Endodermal cell (in vitro differentiated cells): Measurements from ENCODE around the gene NPR1. TPM values are rescaled to one million over a fixed set of nuclear protein-coding genes. Genes with fewer than 3 reads are reported as not detected.
A peak's percentile ranks its signal among the peaks of the same experiment; 100 is the strongest.

Experiments used
- DNase-seq: peaks from one replicate; pipeline ENCODE4 v3.0.0-alpha.2; 2017
- H3K27ac ChIP-seq: 2 replicates; pipeline ENCODE4 v1.5.1; 2013; ENCODE audit warnings: mild to moderate bottlenecking, low read depth, low read length, moderate library complexity
- H3K27me3 ChIP-seq: 2 replicates; pipeline ENCODE4 v1.6.1; 2013; ENCODE audit warnings: mild to moderate bottlenecking, low read length, moderate library complexity; ENCODE audit not compliant: insufficient read depth, control insufficient read depth, poor library complexity, severe bottlenecking
- H3K36me3 ChIP-seq: 2 replicates; pipeline ENCODE4 v1.7.0; 2013; ENCODE audit warnings: mild to moderate bottlenecking, low read length, moderate library complexity; ENCODE audit not compliant: control insufficient read depth, insufficient read depth
- H3K4me1 ChIP-seq: one replicate; pipeline ENCODE4 v1.7.0; 2013; ENCODE audit warnings: low read length; ENCODE audit not compliant: control insufficient read depth, insufficient read depth
- H3K4me3 ChIP-seq: 2 replicates; pipeline ENCODE4 v1.5.1; 2013; ENCODE audit warnings: mild to moderate bottlenecking, low read length, moderate library complexity
- H3K9ac ChIP-seq: 2 replicates; pipeline ENCODE4 v1.6.1; 2013; ENCODE audit warnings: mild to moderate bottlenecking, low read length, moderate library complexity; ENCODE audit not compliant: poor library complexity, severe bottlenecking; ENCODE audit errors: extremely low read depth
- H3K9me3 ChIP-seq: 2 replicates; pipeline ENCODE4 v1.6.1; 2013; ENCODE audit warnings: mild to moderate bottlenecking, low read length, moderate library complexity; ENCODE audit not compliant: control insufficient read depth
- H3K27ac Mint-ChIP-seq: 2 replicates; pipeline ENCODE4 v1.8.0; 2020; ENCODE audit warnings: mixed read lengths
- H3K27me3 Mint-ChIP-seq: 2 replicates; pipeline ENCODE4 v1.8.0; 2021; ENCODE audit warnings: mild to moderate bottlenecking, mixed read lengths; ENCODE audit not compliant: insufficient read depth
- H3K36me3 Mint-ChIP-seq: 2 replicates; pipeline ENCODE4 v1.8.0; 2020; ENCODE audit warnings: low read depth, mixed read lengths
- H3K4me1 Mint-ChIP-seq: 2 replicates; pipeline ENCODE4 v1.8.0; 2020; ENCODE audit warnings: mixed read lengths
- H3K4me3 Mint-ChIP-seq: 2 replicates; pipeline ENCODE4 v1.8.0; 2020; ENCODE audit warnings: mild to moderate bottlenecking, moderate library complexity, mixed read lengths
- H3K9me3 Mint-ChIP-seq: 2 replicates; pipeline ENCODE4 v1.8.0; 2020; ENCODE audit warnings: mild to moderate bottlenecking, mixed read lengths
- CTCF ChIP-seq: fragments of 200-600 bp; sonication (generic); conservative IDR thresholded peaks from 2 replicates; pipeline ENCODE4 v1.5.0; 2021; ENCODE audit warnings: antibody characterized with exemption, mild to moderate bottlenecking
- WGBS, 2 experiments: methylation state at CpG; one replicate each; pipeline versions ENCODE4 v1.1.5 to v1.1.7; 2013; ENCODE audit warnings: missing lambda C conversion rate in 2 of 2, mixed read lengths in 1 of 2; ENCODE audit not compliant: insufficient coverage in 1 of 2, insufficient read length in 1 of 2; 5-methylcytosine and 5-hydroxymethylcytosine counted together
- total RNA-seq, 2 donors: library from RNA; stranded (reverse); fragmentation: NEBNext Ultra II Directional in 1 of 2; extraction: Animal tissue kit (Norgen Biotek cat#: 25700) in 1 of 2; gene quantifications; 2 replicates in 1 of 2; 3 replicates in 1 of 2; pipeline ENCODE4 v1.2.1, GENCODE V29; 2021

The NPR1 gene
- total RNA-seq, 2 donors from 2014 or later: 2.7 to 4.5 TPM

- Mint-ChIP-seq H3K27me3 (no peaks in the 10 kb centered on the region), H3K4me1 (peaks cover 16% of the 10 kb centered on the region), H3K9me3 (peaks cover 4% of the 10 kb centered on the region), H3K36me3 (peaks cover 42% of the 10 kb centered on the region), H3K27ac (peak within 1 kb of the TSS; percentile 100), H3K4me3 (peak within 1 kb of the TSS; percentile 98)
- WGBS, 2 experiments: 2 to 5% methylated on average over 42 to 65 of the region's 65 CpGs
- DNase-seq: peak; percentile 99
- Histone ChIP-seq H3K9me3 (peaks cover 7% of the 10 kb centered on the region), H3K4me3 (peak within 1 kb of the TSS; percentile 98), H3K27ac (peak within 1 kb of the TSS; percentile 100), H3K9ac (peak within 1 kb of the TSS; percentile 100), H3K27me3 (no peaks in the 10 kb centered on the region), H3K36me3 (peaks cover 37% of the 10 kb centered on the region), H3K4me1 (no peaks in the 10 kb centered on the region)
- TF ChIP-seq CTCF: no peak
These were observed 44.5 kb upstream of the NPR1 start, which contains the start of gene CHTOP for GRCh38 chr1:153633754-153634665. CHTOP (plus strand) TSS chr1:153634066; CDS start chr1:153636589, 2,523 bp downstream.

GRCh38 chr1:153635872-153636271 is 42.6 kb upstream of the NPR1 start:
- Mint-ChIP-seq H3K27ac (peak overlapping the region; percentile 58), H3K4me3 (peak overlapping the region; percentile 98), H3K27me3 (no peaks in the 10 kb centered on the region), H3K4me1 (peaks cover 12% of the 10 kb centered on the region), H3K36me3 (peaks cover 56% of the 10 kb centered on the region), H3K9me3 (peaks cover 4% of the 10 kb centered on the region)
- Histone ChIP-seq H3K4me1 (no peaks in the 10 kb centered on the region), H3K27ac (no peak overlapping the region), H3K9me3 (peaks cover 7% of the 10 kb centered on the region), H3K36me3 (peaks cover 55% of the 10 kb centered on the region), H3K27me3 (no peaks in the 10 kb centered on the region), H3K4me3 (peak overlapping the region; percentile 98), H3K9ac (no peak overlapping the region)
- WGBS, 2 experiments: 95 to 100% methylated on average over 3 to 7 of the region's 7 CpGs
- no peak for TF ChIP-seq CTCF
- no peak for DNase-seq

GRCh38 chr1:153636312-153636711 is 42.2 kb upstream of the NPR1 start:
- H3K27me3 Mint-ChIP-seq: no peaks in the 10 kb centered on the region
- no peak for DNase-seq
- peaks cover 60% of the 10 kb centered on the region for H3K36me3 Mint-ChIP-seq
- no peak overlapping the region for H3K27ac Mint-ChIP-seq
- 97 to 100% methylated on average over 8 to 9 of the region's 9 CpGs for WGBS, 2 experiments
- Histone ChIP-seq H3K27me3 (no peaks in the 10 kb centered on the region), H3K4me1 (no peaks in the 10 kb centered on the region), H3K9me3 (peaks cover 7% of the 10 kb centered on the region), H3K27ac (no peak overlapping the region), H3K9ac (no peak overlapping the region), H3K36me3 (peaks cover 60% of the 10 kb centered on the region), H3K4me3 (peak overlapping the region; percentile 98)
- H3K4me3 Mint-ChIP-seq: peak overlapping the region; percentile 98
- peaks cover 4% of the 10 kb centered on the region for H3K9me3 Mint-ChIP-seq
- TF ChIP-seq CTCF: no peak
- peaks cover 16% of the 10 kb centered on the region for H3K4me1 Mint-ChIP-seq
